ENCODE measurements around the gene HEYL. TPM values are rescaled to one million over a fixed set of nuclear protein-coding genes. Genes with fewer than 3 reads are reported as not detected.
A peak's percentile ranks its signal among the peaks of the same experiment; 100 is the strongest.

HEYL gene
- total and polyA plus RNA-seq, 9 of the 15 experiments (the other 6 are each of a cell fraction or from before 2014, with no cell fraction given): 0.13 to 0.89 (median 0.25) TPM

- TF ChIP-seq YY1 (IDR thresholded peaks at IDR 0.05; ENCODE audit: borderline replicate concordance in 1 of 3, control insufficient read depth in 1 of 3, extremely low read depth in 1 of 3, insufficient read depth in 3 of 3, insufficient read length in 1 of 3, insufficient replicate concordance in 2 of 3, low read depth in 1 of 3, low read length in 2 of 3): no peak
- TF ChIP-seq ZZZ3 (IDR thresholded peaks at IDR 0.05): no peak
- peak; percentile 47; the same call in 1 of the 2 replicates for TF ChIP-seq TFE3 (CRISPR knock-in tag; IDR thresholded peaks at IDR 0.05)
- TF ChIP-seq CBX5 (IDR thresholded peaks at IDR 0.05; ENCODE audit: borderline replicate concordance, low read depth): no peak
- TF ChIP-seq SOX6 (IDR thresholded peaks at IDR 0.05): no peak; the same call in 1 of the 2 replicates
- TF ChIP-seq SP2 (IDR thresholded peaks at IDR 0.05; ENCODE audit: extremely low read depth, low read depth, low read length, poor library complexity, severe bottlenecking): no peak
- no peak for TF ChIP-seq ZNF354B (CRISPR knock-in tag; IDR thresholded peaks at IDR 0.05)
- no peak for TF ChIP-seq PCBP1 (IDR thresholded peaks at IDR 0.05; ENCODE audit: low read depth, low read length, poor library complexity, severe bottlenecking)
- TF ChIP-seq NR2C2 (CRISPR knock-in tag; IDR thresholded peaks at IDR 0.05): no peak
- no peak for TF ChIP-seq NR2C2 (tag; IDR thresholded peaks at IDR 0.05)
- TF ChIP-seq ZNF717 (CRISPR knock-in tag; IDR thresholded peaks at IDR 0.05): no peak
- TF ChIP-seq PHF21A (IDR thresholded peaks at IDR 0.05; ENCODE audit: borderline replicate concordance, low read depth): no peak
- TF ChIP-seq RB1 (IDR thresholded peaks at IDR 0.05; ENCODE audit: low read depth): peak; percentile 75
- TF ChIP-seq CREB3L1 (IDR thresholded peaks at IDR 0.05; ENCODE audit: borderline replicate concordance, low read depth): no peak
- no peak for TF ChIP-seq NR2C1 (IDR thresholded peaks at IDR 0.05)
- TF ChIP-seq NR2C1 (tag; IDR thresholded peaks at IDR 0.05): no peak
- no peak for TF ChIP-seq ETS1 (conservative IDR thresholded peaks at IDR 0.05; ENCODE audit: control insufficient read depth, low read depth, low read length)
- no peak for TF ChIP-seq PREB (CRISPR knock-in tag; IDR thresholded peaks at IDR 0.05)
- TF ChIP-seq RFX1 (IDR thresholded peaks at IDR 0.05): no peak
- no peak for TF ChIP-seq ZBTB1 (CRISPR knock-in tag; IDR thresholded peaks at IDR 0.05; ENCODE audit: borderline replicate concordance, low read depth)
- no peak for TF ChIP-seq FOXA1 (IDR thresholded peaks at IDR 0.05; ENCODE audit: borderline replicate concordance)
- TF ChIP-seq IFI16 (CRISPR knock-in tag; IDR thresholded peaks at IDR 0.05): no peak
- peak; percentile 54; the same call in 1 of the 2 replicates for TF ChIP-seq ESRRA (IDR thresholded peaks at IDR 0.05; ENCODE audit: borderline replicate concordance, low read depth)
Observed at GRCh38 chr1:39653546-39654031, 14.1 kb upstream of the HEYL start (continued).

All from K562 (cell line).